Smooth muscle cell of the brain vasculature (primary cell): ENCODE data around the gene ANKRD36C.
A peak's percentile ranks its signal among the peaks of the same experiment; 100 is the strongest.
"Not testable (repeated sequence)": the region's sequence is repeated elsewhere in the genome, so short reads cannot be mapped to it uniquely, and the experiment has no call there.

Experiments
- DNase-seq: peaks from one replicate; pipeline ENCODE4 v3.0.0-alpha.2; 2012; ENCODE audit warnings: low read depth, low spot score

Gene ANKRD36C

GRCh38 chr2:96008051-96008450 is 16.4 kb upstream of the ANKRD36C start:
- not testable (repeated sequence) for DNase-seq

GRCh38 chr2:96006248-96006647 is 14.6 kb upstream of the ANKRD36C start:
- not testable (repeated sequence) for DNase-seq

GRCh38 chr2:95992520-95993272 is 1.1 kb upstream of the ANKRD36C start:
- not testable (repeated sequence) for DNase-seq

GRCh38 chr2:95992102-95992501 is 478 bp upstream of the ANKRD36C start:
- not testable (repeated sequence) for DNase-seq

DNA sequence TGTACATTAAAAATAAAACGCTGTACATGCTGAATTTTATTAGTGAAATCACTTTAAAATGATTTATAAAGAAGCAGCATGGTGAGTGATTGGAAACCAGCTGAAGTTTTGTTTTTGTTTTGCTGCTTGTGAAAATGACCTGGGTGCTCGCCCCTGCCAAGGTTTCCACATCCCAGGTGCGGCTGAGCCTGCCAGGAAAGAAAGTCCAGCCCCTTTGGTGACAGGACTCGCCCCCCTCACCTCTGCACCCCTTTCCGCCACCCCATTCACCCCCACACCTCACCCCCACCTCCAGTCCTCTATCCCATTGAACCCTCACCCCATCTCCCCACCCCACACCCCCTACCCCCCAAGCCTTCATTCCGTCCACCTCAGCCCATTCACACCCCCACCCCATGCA is 740 bp downstream of the ANKRD36C start:
- DNase-seq = not testable (repeated sequence)

DNA sequence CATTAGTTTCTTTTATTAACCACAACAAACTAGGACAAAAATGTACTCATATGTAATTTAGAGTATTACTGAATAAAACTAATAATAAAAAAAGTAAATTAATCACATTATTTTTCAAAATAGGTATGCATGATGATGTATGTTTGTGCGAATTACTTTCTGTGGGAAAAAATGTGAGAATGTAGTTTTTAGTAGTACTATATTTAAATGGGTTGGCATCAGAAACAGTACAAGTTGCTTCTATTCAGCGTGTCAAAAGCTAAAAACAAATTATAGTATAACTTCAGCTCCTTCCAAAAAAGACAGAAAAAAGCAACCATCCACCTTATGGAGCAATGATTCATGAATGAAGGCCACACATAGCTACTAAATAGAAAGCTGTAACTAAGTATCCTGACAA is 40.0 kb downstream of the ANKRD36C start:
- not testable (repeated sequence) for DNase-seq

GRCh38 chr2:95948039-95948438 is 43.6 kb downstream of the ANKRD36C start:
- not testable (repeated sequence) for DNase-seq

DNA sequence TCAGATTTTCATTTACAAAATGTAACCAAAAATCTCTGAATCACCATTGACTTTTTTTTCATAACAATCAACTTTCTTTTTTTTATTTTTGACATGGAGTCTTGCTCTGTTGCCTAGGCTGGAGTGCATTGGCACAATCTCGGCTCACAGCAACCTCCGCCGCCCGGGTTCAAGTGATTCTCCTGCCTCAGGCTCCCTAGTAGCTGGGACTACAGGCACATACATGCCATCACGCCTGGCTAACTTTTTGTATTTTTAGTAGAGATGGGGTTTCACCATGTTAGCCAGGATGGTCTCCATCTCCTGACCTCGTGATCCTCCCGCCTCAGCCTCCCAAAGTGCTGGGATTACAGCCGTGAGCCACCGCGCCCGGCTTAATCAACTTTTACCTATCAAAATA is 51.7 kb downstream of the ANKRD36C start:
- DNase-seq = not testable (repeated sequence)

DNA sequence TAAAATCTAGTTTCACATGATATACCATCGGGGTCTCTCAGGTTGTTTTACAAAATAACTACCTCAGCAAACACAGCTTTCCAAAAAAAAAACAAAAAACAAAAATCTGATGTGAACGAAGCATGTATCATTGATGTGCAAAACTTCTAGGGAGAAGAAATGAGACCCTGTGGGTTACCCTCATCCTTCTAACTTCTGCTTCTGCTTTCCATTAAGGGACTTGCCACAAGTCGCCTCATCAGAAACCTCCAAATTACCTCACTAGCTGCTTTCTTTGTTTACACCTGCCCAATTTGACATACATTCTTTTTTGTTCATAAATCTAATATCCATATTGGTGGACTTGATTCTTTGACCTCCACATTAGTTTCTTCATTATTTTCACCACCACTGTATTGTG is 60.9 kb downstream of the ANKRD36C start:
- DNase-seq = not testable (repeated sequence)

DNA sequence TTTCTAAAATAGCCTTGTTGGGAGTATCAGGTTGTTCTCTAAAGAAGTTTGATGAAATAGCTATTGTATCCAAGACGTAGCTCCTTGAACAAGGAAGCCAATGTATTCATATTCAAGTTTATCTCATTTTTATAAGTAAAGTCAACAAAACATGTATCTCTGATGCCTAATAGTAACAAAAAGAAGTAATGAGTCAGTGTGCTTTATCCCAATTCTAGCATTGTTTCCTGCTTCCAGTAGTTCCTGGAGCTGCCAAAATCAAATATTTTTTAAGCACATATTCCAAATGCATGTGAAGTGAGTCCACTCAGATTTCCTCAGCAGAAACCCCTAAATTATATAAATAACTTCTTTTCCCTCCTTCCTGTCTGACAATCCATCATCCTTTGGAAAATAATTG is 74.6 kb downstream of the ANKRD36C start:
- DNase-seq = not testable (repeated sequence)

DNA sequence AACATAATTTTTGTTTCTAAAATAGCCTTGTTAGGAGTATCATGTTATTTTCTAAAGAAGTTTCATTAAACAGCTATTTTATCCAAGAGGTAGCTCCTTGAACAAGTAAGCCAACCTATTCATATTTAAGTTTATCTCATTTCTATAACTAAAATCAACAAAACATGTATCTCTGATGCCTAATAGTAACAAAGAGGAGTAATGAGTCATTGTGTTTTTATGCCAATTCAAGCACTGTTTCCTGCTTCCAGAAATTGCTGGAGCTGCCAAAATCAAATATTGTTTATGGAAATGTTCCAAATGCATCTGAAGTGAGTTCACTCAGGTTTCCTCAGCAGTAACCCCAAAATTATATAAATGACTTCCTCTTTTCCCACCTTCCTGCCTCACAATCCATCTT is 76.5 kb downstream of the ANKRD36C start:
- DNase-seq = not testable (repeated sequence)

DNA sequence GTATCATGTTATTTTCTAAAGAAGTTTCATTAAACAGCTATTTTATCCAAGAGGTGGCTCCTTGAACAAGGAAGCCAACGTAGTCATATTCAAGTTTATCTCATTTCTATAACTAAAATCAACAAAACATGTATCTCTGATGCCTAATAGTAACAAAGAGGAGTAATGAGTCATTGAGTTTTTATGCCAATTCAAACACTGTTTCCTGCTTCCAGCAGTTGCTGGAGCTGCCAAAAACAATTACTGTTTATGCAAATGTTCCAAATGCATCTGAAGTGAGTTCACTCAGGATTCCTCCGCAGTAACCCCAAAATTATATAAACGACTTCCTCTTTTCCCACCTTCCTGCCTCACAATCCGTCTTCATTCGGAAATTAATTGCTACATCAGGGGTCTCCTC is 80.2 kb downstream of the ANKRD36C start:
- DNase-seq = peak; percentile 20

DNA sequence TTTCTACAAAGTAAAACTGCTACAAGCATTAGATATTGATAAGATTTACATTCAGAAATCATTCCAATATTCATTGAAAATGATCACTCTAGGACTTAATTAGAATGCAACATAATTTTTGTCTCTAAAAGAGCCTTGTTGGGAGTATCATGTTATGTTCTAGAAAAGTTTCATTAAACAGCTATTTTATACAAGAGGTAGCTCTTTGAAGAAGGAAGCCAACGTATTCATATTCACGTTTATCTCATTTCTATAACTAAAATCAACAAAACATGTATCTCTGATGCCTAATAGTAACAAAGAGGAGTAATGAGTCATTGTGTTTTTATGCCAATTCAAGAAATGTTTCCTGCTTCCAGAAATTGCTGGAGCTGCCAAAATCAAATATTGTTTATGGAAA is 97.2 kb downstream of the ANKRD36C start:
- DNase-seq = not testable (repeated sequence)

DNA sequence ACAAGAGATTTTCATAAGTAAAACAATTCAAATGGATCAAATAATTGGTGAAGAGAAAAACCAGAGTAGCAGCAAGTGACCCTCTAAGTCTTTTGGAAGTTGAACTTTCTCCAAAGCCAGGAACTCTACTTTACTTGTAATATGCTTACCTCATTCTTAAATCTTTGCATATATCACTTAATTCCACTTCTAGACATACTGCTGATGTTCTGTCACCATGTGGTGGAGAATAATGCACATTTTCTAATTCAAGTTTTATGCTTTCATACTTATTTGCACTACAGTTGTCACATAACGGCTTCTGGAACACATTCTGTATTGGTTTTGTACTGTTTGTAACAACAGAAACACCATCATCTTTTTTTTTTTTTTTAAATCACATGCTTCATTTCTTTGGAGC is 123.7 kb downstream of the ANKRD36C start:
- not testable (repeated sequence) for DNase-seq

GRCh38 chr2:95867047-95867677 is 124.5 kb downstream of the ANKRD36C start:
- not testable (repeated sequence) for DNase-seq

GRCh38 chr2:95862121-95862520 is 129.5 kb downstream of the ANKRD36C start:
- DNase-seq = not testable (repeated sequence)

- DNase-seq = no peak
Observed at GRCh38 chr2:95836151-95836550, 155.5 kb downstream of the ANKRD36C start.

- not testable (repeated sequence) for DNase-seq
Observed at GRCh38 chr2:95834077-95835013, 157.3 kb downstream of the ANKRD36C start.

- DNase-seq = not testable (repeated sequence)
Observed at GRCh38 chr2:95824218-95824617, 167.4 kb downstream of the ANKRD36C start.

DNA sequence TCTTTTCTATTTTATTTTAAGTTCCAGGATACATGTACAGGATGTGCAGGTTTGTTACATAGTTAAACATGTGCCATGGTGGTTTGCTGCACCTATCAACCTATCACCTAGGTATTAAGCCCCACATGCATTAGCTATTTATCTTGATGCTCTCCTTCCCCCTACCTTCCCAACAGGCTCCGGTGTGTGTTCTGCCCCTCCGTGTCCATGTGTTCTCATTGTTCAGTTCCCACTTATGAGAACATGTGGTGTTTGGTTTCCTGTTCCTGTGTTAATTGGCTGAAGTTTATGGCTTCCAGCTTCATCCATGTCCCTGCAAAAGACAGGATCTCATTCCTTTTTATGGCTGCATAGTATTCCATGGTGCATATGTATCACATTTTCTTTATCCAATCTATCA is 174.1 kb downstream of the ANKRD36C start:
- not testable (repeated sequence) for DNase-seq

DNA sequence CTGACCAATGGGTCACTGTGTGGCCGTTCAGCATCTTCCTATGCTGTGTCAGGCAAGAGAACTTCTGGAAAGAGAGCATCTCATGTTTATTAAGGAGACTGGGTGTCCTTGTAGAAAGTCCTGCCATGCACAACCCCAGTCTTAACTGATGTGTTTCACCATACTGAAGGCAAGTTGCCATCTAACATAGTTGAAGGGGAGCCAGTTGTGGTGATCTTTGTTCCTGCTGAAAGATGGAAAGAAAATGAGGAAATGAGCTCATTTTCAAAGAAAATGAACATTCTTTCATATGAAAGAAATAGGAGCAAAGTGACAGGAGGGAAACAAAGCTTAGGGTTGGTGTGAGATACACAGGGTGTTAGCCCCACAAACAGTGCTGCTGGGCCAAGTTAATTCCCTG is 178.3 kb downstream of the ANKRD36C start:
- not testable (repeated sequence) for DNase-seq

DNA sequence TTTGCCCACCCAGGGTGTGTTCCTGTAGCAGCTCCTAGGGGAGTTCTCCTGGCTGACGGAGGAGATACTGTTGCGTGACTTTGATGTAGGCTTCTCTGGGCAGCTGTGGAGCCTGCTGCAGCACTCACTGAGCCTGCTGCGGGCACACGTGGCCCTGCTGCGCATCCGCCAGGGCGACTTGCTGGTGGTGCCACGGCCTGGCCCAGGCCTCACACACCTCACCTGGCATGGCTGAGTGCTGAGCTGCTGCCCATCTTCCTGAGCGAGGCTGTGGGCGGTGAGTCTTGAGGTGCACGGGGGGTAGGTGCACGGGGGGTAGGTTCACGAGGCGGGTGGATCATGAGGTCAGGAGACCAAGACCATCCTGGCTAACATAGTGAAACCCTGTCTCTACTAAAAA is 191.7 kb downstream of the ANKRD36C start:
- DNase-seq = no peak
